ENCODE data around the gene PDGFC.

PDGFC gene

GRCh38 chr4:156971676-156972378 is at the start of gene PDGFC:
Gene PDGFC, minus strand, starts transcription at chr4:156971799. Its CDS starts 896 bp downstream, at chr4:156970903.
- DNase-seq = peak in 1 of 4 experiments; percentile 2

GRCh38 chr4:157020882-157021281 is 49.3 kb upstream of the PDGFC start:
- no peak for DNase-seq

GRCh38 chr4:157018920-157019490 is 47.4 kb upstream of the PDGFC start:
- no peak for DNase-seq

- DNase-seq = no peak
Observed at GRCh38 chr4:157014621-157015591, 43.3 kb upstream of the PDGFC start.

DNA sequence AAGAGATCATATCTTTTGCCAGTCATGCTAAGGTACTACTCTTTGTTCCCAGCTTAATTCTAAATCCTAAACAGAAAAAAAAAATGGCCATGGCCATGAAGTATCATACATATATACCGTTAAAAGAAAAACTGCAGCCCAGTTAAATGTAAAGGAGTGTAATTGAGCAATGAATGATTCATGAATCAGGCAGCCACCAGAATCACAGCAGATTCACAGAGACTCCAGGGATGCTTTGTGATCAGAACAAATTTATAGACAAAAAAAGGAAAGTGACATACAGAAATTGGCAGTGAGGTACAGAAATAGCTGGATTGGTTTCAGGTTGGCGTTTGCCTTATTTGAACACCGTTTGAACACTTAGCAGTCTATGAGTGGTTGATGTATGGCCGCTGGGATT is 42.1 kb upstream of the PDGFC start:
- DNase-seq = no peak

- no peak for DNase-seq
Observed at GRCh38 chr4:157012781-157013180, 41.2 kb upstream of the PDGFC start.

- DNase-seq = no peak
Observed at GRCh38 chr4:157012296-157012695, 40.7 kb upstream of the PDGFC start.

- no peak for DNase-seq
Observed at GRCh38 chr4:157010630-157011029, 39.0 kb upstream of the PDGFC start.

DNA sequence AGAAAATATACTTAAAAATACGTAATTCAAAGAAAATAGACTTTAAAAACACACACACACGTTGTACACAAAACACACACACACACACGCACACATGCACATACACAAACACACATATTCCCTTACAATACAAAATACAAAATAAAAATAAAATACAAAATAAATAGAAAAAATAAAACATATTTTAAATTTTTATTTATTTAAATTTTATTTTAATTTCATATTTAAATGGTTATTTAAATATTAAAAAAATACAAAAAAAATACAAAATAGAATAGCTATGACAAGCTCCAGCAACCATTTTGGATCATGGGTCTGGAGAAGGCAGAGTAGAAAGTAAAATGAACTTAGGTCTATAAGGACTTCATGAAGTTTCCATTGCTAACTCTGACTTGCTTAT is 34.2 kb upstream of the PDGFC start:
- no peak for DNase-seq

DNA sequence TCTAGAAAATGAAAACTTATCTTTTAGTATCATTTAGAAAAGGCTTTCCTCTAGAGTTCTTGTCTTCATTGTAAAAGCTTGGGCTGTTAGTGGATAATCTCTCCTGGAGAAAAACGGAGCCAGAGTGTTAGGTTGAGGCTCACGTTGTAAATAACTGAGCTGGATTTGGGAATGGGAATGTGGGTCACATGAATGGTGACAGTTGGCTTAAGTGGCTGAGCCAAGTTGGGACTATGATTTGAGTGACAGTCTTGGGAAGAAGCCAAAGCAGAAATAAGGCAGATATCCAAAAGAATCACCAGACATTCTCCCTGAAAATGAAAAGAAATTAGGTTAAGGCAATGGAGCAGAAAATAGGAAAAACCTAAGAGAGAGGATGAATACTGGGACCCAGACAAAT is 33.6 kb upstream of the PDGFC start:
- DNase-seq = no peak

- no peak for DNase-seq
Observed at GRCh38 chr4:157004279-157005161, 32.9 kb upstream of the PDGFC start.

- DNase-seq = no peak
Observed at GRCh38 chr4:156999175-156999517, 27.5 kb upstream of the PDGFC start.

- no peak for DNase-seq
Observed at GRCh38 chr4:156998500-156999174, 27.0 kb upstream of the PDGFC start.

DNA sequence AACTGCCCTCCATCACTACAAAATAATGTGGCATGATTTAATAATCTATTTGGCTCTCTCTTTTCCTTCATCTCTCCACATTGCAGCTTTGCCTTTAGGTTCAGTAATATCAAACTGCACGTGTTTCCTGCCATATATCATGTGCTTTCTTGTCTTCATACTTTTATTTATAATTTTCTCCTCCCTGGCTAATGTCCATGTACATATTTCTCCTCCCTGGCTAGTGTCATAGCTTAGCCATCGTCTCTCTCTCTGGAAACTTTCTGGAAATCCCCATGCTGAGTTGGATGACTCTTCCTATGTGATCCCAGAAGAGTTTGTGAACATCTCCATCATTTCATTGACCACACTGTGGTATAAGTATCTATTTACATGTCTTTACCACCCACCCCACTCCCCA is 21.3 kb upstream of the PDGFC start:
- no peak for DNase-seq

DNA sequence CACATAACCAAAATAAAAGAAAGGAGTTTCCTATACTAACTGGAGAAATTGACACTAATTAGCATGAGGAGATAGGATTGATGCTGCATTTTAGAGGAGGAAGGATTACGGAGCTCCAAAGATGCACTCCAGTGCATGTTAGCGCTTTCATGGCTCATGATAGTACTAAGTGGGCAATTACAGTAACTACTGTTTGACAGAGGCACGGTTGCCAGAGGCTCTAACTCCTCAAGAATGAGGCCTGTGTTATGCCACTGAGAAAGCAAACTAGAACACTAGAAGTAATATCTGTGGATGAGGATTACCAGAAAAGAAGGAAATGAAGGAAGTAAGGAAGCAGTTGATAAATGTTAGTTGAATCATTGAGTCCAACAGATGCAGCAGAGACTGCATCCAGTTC is 19.6 kb upstream of the PDGFC start:
- no peak for DNase-seq

DNA sequence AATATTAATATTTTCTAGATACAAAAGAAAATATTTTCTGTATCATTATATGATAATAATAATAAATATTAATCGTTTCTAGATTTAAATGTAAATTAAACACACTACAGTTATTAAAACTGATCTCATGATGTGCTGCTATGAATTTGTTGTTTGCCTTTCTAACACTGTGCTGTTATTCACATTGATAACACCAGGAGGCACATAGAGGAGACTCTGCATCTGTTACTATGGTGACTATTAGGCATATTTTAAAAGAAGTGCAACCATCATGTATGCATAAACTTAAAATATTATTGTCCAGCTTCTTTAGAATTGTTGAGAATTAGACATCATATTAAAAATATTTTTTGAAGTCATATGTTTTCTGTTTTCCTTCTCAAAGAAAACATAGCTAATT is 11.8 kb upstream of the PDGFC start:
- no peak for DNase-seq

- DNase-seq = no peak
Observed at GRCh38 chr4:156981262-156981769, 9.7 kb upstream of the PDGFC start.

DNA sequence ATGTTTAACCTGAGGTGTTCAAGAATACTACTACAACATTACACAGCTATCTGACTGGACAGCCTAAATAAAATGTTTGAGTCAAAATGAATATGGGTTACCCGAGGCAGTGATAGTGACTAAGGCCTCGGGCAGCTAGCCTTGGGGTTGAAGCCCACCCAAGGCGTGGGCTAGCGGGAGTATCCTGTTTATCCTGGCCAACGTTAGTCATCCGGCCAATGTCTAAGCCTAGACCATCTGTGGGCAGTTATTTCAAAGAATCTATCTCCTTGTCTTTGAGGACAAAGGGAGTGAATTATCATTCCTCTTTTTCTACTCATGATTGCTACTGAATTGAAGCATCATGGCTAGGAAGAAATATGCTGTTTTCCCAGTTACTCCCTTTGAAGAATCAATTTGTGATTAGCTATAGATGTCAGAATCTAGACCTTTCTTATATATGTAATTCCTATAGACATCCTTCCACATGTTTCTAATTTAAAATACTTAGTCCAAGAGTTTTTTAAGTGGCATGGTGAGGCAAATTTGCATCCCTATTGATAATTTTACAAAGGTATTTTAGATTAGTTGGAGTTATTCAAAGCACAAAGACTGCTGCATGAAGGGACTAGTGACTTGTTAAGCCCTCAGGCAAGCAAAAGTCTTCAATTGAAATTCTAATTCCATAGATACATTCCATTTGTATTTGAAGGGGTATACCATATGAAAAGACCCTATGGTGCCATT is 6.0 kb upstream of the PDGFC start:
- no peak for DNase-seq

DNA sequence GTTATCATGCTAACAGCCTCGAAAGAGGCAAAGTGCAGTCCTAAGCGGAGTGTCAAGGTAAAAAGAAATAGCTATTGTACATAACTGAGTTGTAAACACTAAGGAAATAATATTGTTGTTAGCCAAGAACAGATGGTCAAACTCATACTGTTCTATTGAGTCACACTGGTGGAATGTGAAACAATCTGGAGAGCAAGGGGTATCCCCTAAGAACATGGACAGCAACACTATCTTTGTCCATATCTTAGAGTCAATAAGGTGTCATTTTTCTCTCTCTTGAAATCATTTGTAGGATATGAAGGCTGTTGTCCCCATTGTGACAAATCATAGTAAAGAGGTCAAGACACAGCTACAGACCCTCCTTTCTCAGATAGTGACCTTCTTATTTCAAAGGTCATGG is 4.5 kb upstream of the PDGFC start:
- DNase-seq = no peak

DNA sequence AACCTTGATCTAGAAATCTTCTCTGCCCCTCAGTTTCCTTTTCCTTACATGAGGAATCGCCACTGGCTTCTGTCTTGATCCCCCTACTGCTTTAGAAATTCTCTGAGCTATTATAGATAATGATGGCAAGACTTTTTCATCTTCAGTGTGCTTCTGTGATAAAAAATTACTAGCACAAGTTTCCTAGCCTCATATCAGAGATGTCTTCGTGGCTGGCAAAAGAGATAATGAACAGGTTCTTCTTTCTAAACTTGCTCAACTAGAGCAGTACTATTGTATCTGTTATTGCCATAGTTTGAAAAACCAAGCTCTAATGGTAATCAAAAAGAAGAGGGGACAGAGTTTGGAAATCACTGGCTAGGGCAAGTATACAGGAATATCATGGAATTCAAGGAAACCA is 4.1 kb upstream of the PDGFC start:
- no peak for DNase-seq

- no peak for DNase-seq
Observed at GRCh38 chr4:156974264-156974663, 2.7 kb upstream of the PDGFC start.
